ENCODE measurements around the gene SUSD1. TPM values are rescaled to one million over a fixed set of nuclear protein-coding genes. Genes with fewer than 3 reads are reported as not detected.

SUSD1 gene
- total and polyA plus RNA-seq, 2 donors: 6.4 to 9.0 TPM

- 89% methylated on average over 3 of the region's 3 CpGs for WGBS
- DNase-seq (ENCODE audit: low read depth in 6 of 9, low spot score in 9 of 9): no peak
- H3K4me1 ChIP-seq (ENCODE audit: control insufficient read depth in 2 of 2, insufficient read depth in 2 of 2, low read length in 2 of 2): no peaks in the 10 kb centered on the region
- H3K4me3 ChIP-seq (ENCODE audit: low read length in 2 of 2): no peak overlapping the region
- H3K27ac ChIP-seq (ENCODE audit: low read depth in 1 of 2, low read length in 1 of 2): no peak overlapping the region
- H3K9me3 ChIP-seq (ENCODE audit: control insufficient read depth in 2 of 2, insufficient read depth in 1 of 2, low read length in 1 of 2): no peaks in the 10 kb centered on the region
- no peaks in the 10 kb centered on the region for H3K27me3 ChIP-seq (ENCODE audit: control insufficient read depth in 2 of 2, insufficient read depth in 1 of 2, low read length in 1 of 2)
- peaks cover 3 to 9% of the 10 kb centered on the region in 2 donors for H3K36me3 ChIP-seq (ENCODE audit: control insufficient read depth in 2 of 2, insufficient read depth in 2 of 2, low read length in 1 of 2)
These were observed 58.9 kb downstream of the SUSD1 start for GRCh38 chr9:112115970-112116753.

GRCh38 chr9:112115109-112115508 is 60.0 kb downstream of the SUSD1 start:
- WGBS: 95% methylated on average over 3 of the region's 3 CpGs
- no peak overlapping the region for H3K27ac ChIP-seq (ENCODE audit: low read depth in 1 of 2, low read length in 1 of 2)
- H3K36me3 ChIP-seq (ENCODE audit: control insufficient read depth in 2 of 2, insufficient read depth in 2 of 2, low read length in 1 of 2): peaks cover 7 to 12% of the 10 kb centered on the region in 2 donors
- no peaks in the 10 kb centered on the region for H3K4me1 ChIP-seq (ENCODE audit: control insufficient read depth in 2 of 2, insufficient read depth in 2 of 2, low read length in 2 of 2)
- no peaks in the 10 kb centered on the region for H3K9me3 ChIP-seq (ENCODE audit: control insufficient read depth in 2 of 2, insufficient read depth in 1 of 2, low read length in 1 of 2)
- H3K27me3 ChIP-seq (ENCODE audit: control insufficient read depth in 2 of 2, insufficient read depth in 1 of 2, low read length in 1 of 2): no peaks in the 10 kb centered on the region
- H3K4me3 ChIP-seq (ENCODE audit: low read length in 2 of 2): no peak overlapping the region
- no peak for DNase-seq (ENCODE audit: low read depth in 6 of 9, low spot score in 9 of 9)

- no peaks in the 10 kb centered on the region for H3K4me1 ChIP-seq (ENCODE audit: control insufficient read depth in 2 of 2, insufficient read depth in 2 of 2, low read length in 2 of 2)
- peak overlapping the region in 1 of 2 donors; percentile 11 for H3K27ac ChIP-seq (ENCODE audit: low read depth in 1 of 2, low read length in 1 of 2)
- WGBS: 97% methylated on average over 4 of the region's 4 CpGs
These were observed 62.0 kb downstream of the SUSD1 start for GRCh38 chr9:112112941-112113681.

GRCh38 chr9:112112519-112112918 is 62.6 kb downstream of the SUSD1 start:
- DNase-seq (ENCODE audit: low read depth in 6 of 9, low spot score in 9 of 9): no peak
- peaks cover 7 to 12% of the 10 kb centered on the region in 2 donors for H3K36me3 ChIP-seq (ENCODE audit: control insufficient read depth in 2 of 2, insufficient read depth in 2 of 2, low read length in 1 of 2)
- H3K4me3 ChIP-seq (ENCODE audit: low read length in 2 of 2): no peak overlapping the region
- H3K4me1 ChIP-seq (ENCODE audit: control insufficient read depth in 2 of 2, insufficient read depth in 2 of 2, low read length in 2 of 2): no peaks in the 10 kb centered on the region
- H3K9me3 ChIP-seq (ENCODE audit: control insufficient read depth in 2 of 2, insufficient read depth in 1 of 2, low read length in 1 of 2): no peaks in the 10 kb centered on the region
- H3K27ac ChIP-seq (ENCODE audit: low read depth in 1 of 2, low read length in 1 of 2): peak overlapping the region in 1 of 2 donors; percentile 11
- 98% methylated on average over 4 of the region's 4 CpGs for WGBS
- H3K27me3 ChIP-seq (ENCODE audit: control insufficient read depth in 2 of 2, insufficient read depth in 1 of 2, low read length in 1 of 2): no peaks in the 10 kb centered on the region

More at GRCh38 chr9:112112941-112113681, 62.0 kb downstream of the SUSD1 start:
- H3K9me3 ChIP-seq (ENCODE audit: control insufficient read depth in 2 of 2, insufficient read depth in 1 of 2, low read length in 1 of 2): no peaks in the 10 kb centered on the region
- no peaks in the 10 kb centered on the region for H3K27me3 ChIP-seq (ENCODE audit: control insufficient read depth in 2 of 2, insufficient read depth in 1 of 2, low read length in 1 of 2)
- H3K4me3 ChIP-seq (ENCODE audit: low read length in 2 of 2): no peak overlapping the region
- peaks cover 7 to 12% of the 10 kb centered on the region in 2 donors for H3K36me3 ChIP-seq (ENCODE audit: control insufficient read depth in 2 of 2, insufficient read depth in 2 of 2, low read length in 1 of 2)
- peak in 1 of 9 donors; percentile 22 for DNase-seq (ENCODE audit: low read depth in 6 of 9, low spot score in 9 of 9)

- Histone ChIP-seq H3K4me3 (ENCODE audit: low read length in 2 of 2) (no peak overlapping the region), H3K27me3 (ENCODE audit: control insufficient read depth in 2 of 2, insufficient read depth in 1 of 2, low read length in 1 of 2) (no peaks in the 10 kb centered on the region), H3K9me3 (ENCODE audit: control insufficient read depth in 2 of 2, insufficient read depth in 1 of 2, low read length in 1 of 2) (no peaks in the 10 kb centered on the region), H3K27ac (ENCODE audit: low read depth in 1 of 2, low read length in 1 of 2) (no peak overlapping the region), H3K4me1 (ENCODE audit: control insufficient read depth in 2 of 2, insufficient read depth in 2 of 2, low read length in 2 of 2) (no peaks in the 10 kb centered on the region), H3K36me3 (ENCODE audit: control insufficient read depth in 2 of 2, insufficient read depth in 2 of 2, low read length in 1 of 2) (peaks cover 7 to 12% of the 10 kb centered on the region in 2 donors)
- 96% methylated on average over 8 of the region's 8 CpGs for WGBS
- no peak for DNase-seq (ENCODE audit: low read depth in 6 of 9, low spot score in 9 of 9)
These were observed 63.6 kb downstream of the SUSD1 start for GRCh38 chr9:112111461-112111860.

- H3K27me3 ChIP-seq (ENCODE audit: control insufficient read depth in 2 of 2, insufficient read depth in 1 of 2, low read length in 1 of 2): no peaks in the 10 kb centered on the region
- peaks cover 7 to 12% of the 10 kb centered on the region in 2 donors for H3K36me3 ChIP-seq (ENCODE audit: control insufficient read depth in 2 of 2, insufficient read depth in 2 of 2, low read length in 1 of 2)
- no peak for DNase-seq (ENCODE audit: low read depth in 6 of 9, low spot score in 9 of 9)
- WGBS: 97% methylated on average over 2 of the region's 2 CpGs
- H3K27ac ChIP-seq (ENCODE audit: low read depth in 1 of 2, low read length in 1 of 2): no peak overlapping the region
- H3K9me3 ChIP-seq (ENCODE audit: control insufficient read depth in 2 of 2, insufficient read depth in 1 of 2, low read length in 1 of 2): no peaks in the 10 kb centered on the region
- H3K4me1 ChIP-seq (ENCODE audit: control insufficient read depth in 2 of 2, insufficient read depth in 2 of 2, low read length in 2 of 2): no peaks in the 10 kb centered on the region
- H3K4me3 ChIP-seq (ENCODE audit: low read length in 2 of 2): no peak overlapping the region
These were observed 64.4 kb downstream of the SUSD1 start for GRCh38 chr9:112110777-112111113.

GRCh38 chr9:112110094-112110776 is 64.9 kb downstream of the SUSD1 start:
- Histone ChIP-seq H3K36me3 (ENCODE audit: control insufficient read depth in 2 of 2, insufficient read depth in 2 of 2, low read length in 1 of 2) (peaks cover 7 to 12% of the 10 kb centered on the region in 2 donors), H3K27me3 (ENCODE audit: control insufficient read depth in 2 of 2, insufficient read depth in 1 of 2, low read length in 1 of 2) (no peaks in the 10 kb centered on the region), H3K27ac (ENCODE audit: low read depth in 1 of 2, low read length in 1 of 2) (no peak overlapping the region), H3K4me1 (ENCODE audit: control insufficient read depth in 2 of 2, insufficient read depth in 2 of 2, low read length in 2 of 2) (no peaks in the 10 kb centered on the region), H3K4me3 (ENCODE audit: low read length in 2 of 2) (no peak overlapping the region), H3K9me3 (ENCODE audit: control insufficient read depth in 2 of 2, insufficient read depth in 1 of 2, low read length in 1 of 2) (no peaks in the 10 kb centered on the region)
- no peak for DNase-seq (ENCODE audit: low read depth in 6 of 9, low spot score in 9 of 9)
- WGBS: 95% methylated on average over 9 of the region's 9 CpGs

GRCh38 chr9:112104901-112105300 is 70.2 kb downstream of the SUSD1 start:
- no peak overlapping the region for H3K4me3 ChIP-seq (ENCODE audit: low read length in 2 of 2)
- WGBS: 39% methylated on average over 4 of the region's 4 CpGs
- H3K9me3 ChIP-seq (ENCODE audit: control insufficient read depth in 2 of 2, insufficient read depth in 1 of 2, low read length in 1 of 2): no peaks in the 10 kb centered on the region
- H3K27me3 ChIP-seq (ENCODE audit: control insufficient read depth in 2 of 2, insufficient read depth in 1 of 2, low read length in 1 of 2): no peaks in the 10 kb centered on the region
- no peaks in the 10 kb centered on the region for H3K4me1 ChIP-seq (ENCODE audit: control insufficient read depth in 2 of 2, insufficient read depth in 2 of 2, low read length in 2 of 2)
- no peak for DNase-seq (ENCODE audit: low read depth in 6 of 9, low spot score in 9 of 9)
- peaks cover 0 to 4% of the 10 kb centered on the region in 2 donors for H3K36me3 ChIP-seq (ENCODE audit: control insufficient read depth in 2 of 2, insufficient read depth in 2 of 2, low read length in 1 of 2)
- H3K27ac ChIP-seq (ENCODE audit: low read depth in 1 of 2, low read length in 1 of 2): no peak overlapping the region

- Histone ChIP-seq H3K27ac (ENCODE audit: low read depth in 1 of 2, low read length in 1 of 2) (no peak overlapping the region), H3K9me3 (ENCODE audit: control insufficient read depth in 2 of 2, insufficient read depth in 1 of 2, low read length in 1 of 2) (no peaks in the 10 kb centered on the region), H3K4me1 (ENCODE audit: control insufficient read depth in 2 of 2, insufficient read depth in 2 of 2, low read length in 2 of 2) (no peaks in the 10 kb centered on the region), H3K4me3 (ENCODE audit: low read length in 2 of 2) (no peak overlapping the region), H3K36me3 (ENCODE audit: control insufficient read depth in 2 of 2, insufficient read depth in 2 of 2, low read length in 1 of 2) (peaks cover 0 to 4% of the 10 kb centered on the region in 2 donors), H3K27me3 (ENCODE audit: control insufficient read depth in 2 of 2, insufficient read depth in 1 of 2, low read length in 1 of 2) (no peaks in the 10 kb centered on the region)
- 86% methylated on average over 2 of the region's 2 CpGs for WGBS
- DNase-seq (ENCODE audit: low read depth in 6 of 9, low spot score in 9 of 9): no peak
These were observed 70.7 kb downstream of the SUSD1 start for GRCh38 chr9:112104401-112104800.
